ENCODE measurements around the gene LTB4R2.
A peak's percentile ranks its signal among the peaks of the same experiment; 100 is the strongest.

The LTB4R2 gene

GRCh38 chr14:24309538-24310264 lies at the start of gene LTB4R2:
Gene LTB4R2, plus strand, starts transcription at chr14:24310140. Its CDS starts 525 bp downstream, at chr14:24310665.
- H3K4me3 ChIP-seq (ENCODE audit: control insufficient read depth, low read depth, low read length), result peak within 1 kb of the TSS; percentile 15
- TF ChIP-seq, protein P1, sequence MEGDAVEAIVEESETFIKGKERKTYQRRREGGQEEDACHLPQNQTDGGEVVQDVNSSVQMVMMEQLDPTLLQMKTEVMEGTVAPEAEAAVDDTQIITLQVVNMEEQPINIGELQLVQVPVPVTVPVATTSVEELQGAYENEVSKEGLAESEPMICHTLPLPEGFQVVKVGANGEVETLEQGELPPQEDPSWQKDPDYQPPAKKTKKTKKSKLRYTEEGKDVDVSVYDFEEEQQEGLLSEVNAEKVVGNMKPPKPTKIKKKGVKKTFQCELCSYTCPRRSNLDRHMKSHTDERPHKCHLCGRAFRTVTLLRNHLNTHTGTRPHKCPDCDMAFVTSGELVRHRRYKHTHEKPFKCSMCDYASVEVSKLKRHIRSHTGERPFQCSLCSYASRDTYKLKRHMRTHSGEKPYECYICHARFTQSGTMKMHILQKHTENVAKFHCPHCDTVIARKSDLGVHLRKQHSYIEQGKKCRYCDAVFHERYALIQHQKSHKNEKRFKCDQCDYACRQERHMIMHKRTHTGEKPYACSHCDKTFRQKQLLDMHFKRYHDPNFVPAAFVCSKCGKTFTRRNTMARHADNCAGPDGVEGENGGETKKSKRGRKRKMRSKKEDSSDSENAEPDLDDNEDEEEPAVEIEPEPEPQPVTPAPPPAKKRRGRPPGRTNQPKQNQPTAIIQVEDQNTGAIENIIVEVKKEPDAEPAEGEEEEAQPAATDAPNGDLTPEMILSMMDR (conservative IDR thresholded peaks at IDR 0.05; ENCODE audit: control insufficient read depth, insufficient read depth, low read depth, low read length), result no peak
- no peak for DNase-seq (ENCODE audit: low read depth)

GRCh38 chr14:24260780-24261157 lies 49.2 kb upstream of the LTB4R2 start:
- TF ChIP-seq, protein P1 (conservative IDR thresholded peaks at IDR 0.05; ENCODE audit: control insufficient read depth, insufficient read depth, low read depth, low read length), result no peak
- H3K4me3 ChIP-seq (ENCODE audit: control insufficient read depth, low read depth, low read length), result no peak overlapping the region
- DNase-seq (ENCODE audit: low read depth), result no peak

DNA sequence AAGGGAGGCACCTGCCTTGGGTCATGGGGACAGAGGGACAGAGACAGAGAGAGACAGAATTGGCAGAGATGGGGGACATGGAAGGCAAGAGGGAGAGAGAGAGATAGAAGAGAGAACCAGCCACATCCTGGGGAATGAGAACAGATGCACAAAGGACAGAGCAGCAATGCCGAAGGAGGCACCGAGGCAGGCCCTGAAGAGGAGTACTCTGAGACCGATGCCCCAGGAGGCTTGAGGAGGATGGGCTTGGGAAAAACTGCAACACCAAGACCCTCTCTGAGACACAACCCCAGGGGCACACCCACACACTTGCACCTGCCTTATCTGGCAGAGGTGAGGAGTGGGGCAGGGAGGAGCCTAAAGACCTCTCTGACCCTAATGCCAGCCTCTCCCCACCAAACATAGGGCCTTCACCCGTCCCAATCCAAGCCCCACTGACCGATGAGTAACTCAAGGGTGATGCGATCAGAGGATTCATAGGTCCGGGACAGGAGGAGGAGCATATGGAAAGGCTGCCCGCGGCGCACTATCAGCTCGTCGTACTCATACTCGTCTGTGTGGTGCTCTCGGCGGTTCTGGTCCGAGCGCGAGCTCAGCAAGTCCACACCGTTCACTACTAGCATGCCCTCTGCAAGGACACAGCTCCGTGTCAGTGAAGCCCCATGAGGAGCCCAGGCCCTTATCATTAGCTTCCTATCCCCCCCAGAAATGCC lies 48.5 kb upstream of the LTB4R2 start:
- TF ChIP-seq, protein P1 (conservative IDR thresholded peaks at IDR 0.05; ENCODE audit: control insufficient read depth, insufficient read depth, low read depth, low read length), result no peak
- no peak for DNase-seq (ENCODE audit: low read depth)
- no peak overlapping the region for H3K4me3 ChIP-seq (ENCODE audit: control insufficient read depth, low read depth, low read length)

- DNase-seq (ENCODE audit: low read depth), result no peak
- H3K4me3 ChIP-seq (ENCODE audit: control insufficient read depth, low read depth, low read length), result no peak overlapping the region
- TF ChIP-seq, protein P1 (conservative IDR thresholded peaks at IDR 0.05; ENCODE audit: control insufficient read depth, insufficient read depth, low read depth, low read length), result no peak
These were observed 48.0 kb upstream of the LTB4R2 start for GRCh38 chr14:24261969-24262327.

DNA sequence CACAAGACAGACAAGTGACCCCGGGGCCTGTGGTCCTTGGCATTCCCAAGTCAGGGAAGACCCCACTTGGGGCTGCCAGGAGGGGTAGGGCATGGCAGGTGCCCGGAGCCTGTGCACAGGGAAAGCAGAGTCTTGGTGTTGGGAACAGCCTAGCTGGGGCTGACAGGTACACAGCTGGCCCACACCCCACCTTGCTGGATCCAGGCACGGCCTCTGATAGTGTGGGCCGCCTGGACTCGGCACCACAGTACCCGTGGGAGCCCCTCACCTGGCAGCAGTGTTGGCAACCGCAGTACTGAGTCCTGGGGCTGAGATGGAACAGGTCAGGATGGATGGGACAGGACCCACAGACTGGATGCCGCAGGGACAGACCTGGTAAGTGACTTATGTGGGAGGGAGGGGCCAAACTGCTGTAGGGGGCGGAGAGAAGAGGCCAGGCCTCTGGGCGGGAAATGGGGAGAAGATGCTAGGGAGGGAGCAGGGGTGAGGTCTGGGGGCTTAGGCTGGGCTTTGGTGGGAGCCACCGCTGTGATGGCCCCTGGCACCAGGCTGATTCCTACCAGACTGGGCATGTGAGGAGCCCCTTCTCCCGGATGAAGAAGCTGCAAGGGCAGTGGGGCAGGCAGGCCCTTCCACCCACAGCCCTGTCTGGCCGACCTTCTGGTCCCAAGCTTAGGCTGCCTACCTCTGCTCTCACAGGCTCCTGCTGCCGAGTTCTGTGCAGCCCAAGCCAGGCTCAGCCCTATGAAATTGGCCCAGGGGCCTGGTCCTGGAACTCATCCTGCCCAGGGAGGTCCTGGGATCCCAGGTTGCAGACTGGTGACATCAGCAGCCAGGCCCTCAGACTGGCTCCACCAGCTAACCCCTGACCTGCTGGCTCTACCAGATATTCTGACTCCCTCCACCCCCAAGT lies 46.9 kb upstream of the LTB4R2 start, which contains the start of gene TGM1:
TGM1 (minus strand) TSS at position 357 of the 913 bp plus-strand sequence. CDS start 825 bp downstream, outside the sequence.
- no peak for DNase-seq (ENCODE audit: low read depth)
- H3K4me3 ChIP-seq (ENCODE audit: control insufficient read depth, low read depth, low read length), result no peak within 1 kb of the TSS
- TF ChIP-seq, protein P1 (conservative IDR thresholded peaks at IDR 0.05; ENCODE audit: control insufficient read depth, insufficient read depth, low read depth, low read length), result no peak

GRCh38 chr14:24263848-24264247 lies 46.1 kb upstream of the LTB4R2 start:
- TF ChIP-seq, protein P1 (conservative IDR thresholded peaks at IDR 0.05; ENCODE audit: control insufficient read depth, insufficient read depth, low read depth, low read length), result no peak
- DNase-seq (ENCODE audit: low read depth), result no peak
- H3K4me3 ChIP-seq (ENCODE audit: control insufficient read depth, low read depth, low read length), result no peak overlapping the region

Data from fibroblast of mammary gland (primary cell).